ENCODE results near the gene CDK19. TPM values are rescaled to one million over a fixed set of nuclear protein-coding genes. Genes with fewer than 3 reads are reported as not detected.

CDK19 gene
- total and polyA plus RNA-seq, 2 of the 13 experiments (the other 11 are each of a cell fraction or from before 2014, with no cell fraction given): 13.4 to 27.0 TPM

GRCh38 chr6:110703010-110703905 is 112.0 kb downstream of the CDK19 start (continued):
- TF ChIP-seq CEBPB (IDR thresholded peaks at IDR 0.05; ENCODE audit: borderline replicate concordance, low read depth, low read length) (no peak), ZNF782 (CRISPR knock-in tag; IDR thresholded peaks at IDR 0.05; ENCODE audit: borderline replicate concordance) (no peak), ZNF501 (CRISPR knock-in tag; IDR thresholded peaks at IDR 0.05) (no peak), ZNF704 (CRISPR knock-in tag; IDR thresholded peaks at IDR 0.05; ENCODE audit: borderline replicate concordance) (no peak), MLX (CRISPR knock-in tag; IDR thresholded peaks at IDR 0.05) (no peak), ZNF703 (CRISPR knock-in tag; IDR thresholded peaks at IDR 0.05; ENCODE audit: borderline replicate concordance) (no peak), ZNF18 (CRISPR knock-in tag; IDR thresholded peaks at IDR 0.05; ENCODE audit: insufficient replicate concordance) (peak; percentile 27), POLR2AphosphoS5 (IDR thresholded peaks at IDR 0.05; ENCODE audit: low read depth, low read length) (no peak), REL (CRISPR knock-in tag; conservative IDR thresholded peaks at IDR 0.05) (no peak), ATF6 (CRISPR knock-in tag; conservative IDR thresholded peaks at IDR 0.05) (no peak), POGZ (CRISPR knock-in tag; IDR thresholded peaks at IDR 0.05) (0 out of 2 replicates have a peak, but pooled peaks have one; percentile 4)
- TF ChIP-seq, protein P1, sequence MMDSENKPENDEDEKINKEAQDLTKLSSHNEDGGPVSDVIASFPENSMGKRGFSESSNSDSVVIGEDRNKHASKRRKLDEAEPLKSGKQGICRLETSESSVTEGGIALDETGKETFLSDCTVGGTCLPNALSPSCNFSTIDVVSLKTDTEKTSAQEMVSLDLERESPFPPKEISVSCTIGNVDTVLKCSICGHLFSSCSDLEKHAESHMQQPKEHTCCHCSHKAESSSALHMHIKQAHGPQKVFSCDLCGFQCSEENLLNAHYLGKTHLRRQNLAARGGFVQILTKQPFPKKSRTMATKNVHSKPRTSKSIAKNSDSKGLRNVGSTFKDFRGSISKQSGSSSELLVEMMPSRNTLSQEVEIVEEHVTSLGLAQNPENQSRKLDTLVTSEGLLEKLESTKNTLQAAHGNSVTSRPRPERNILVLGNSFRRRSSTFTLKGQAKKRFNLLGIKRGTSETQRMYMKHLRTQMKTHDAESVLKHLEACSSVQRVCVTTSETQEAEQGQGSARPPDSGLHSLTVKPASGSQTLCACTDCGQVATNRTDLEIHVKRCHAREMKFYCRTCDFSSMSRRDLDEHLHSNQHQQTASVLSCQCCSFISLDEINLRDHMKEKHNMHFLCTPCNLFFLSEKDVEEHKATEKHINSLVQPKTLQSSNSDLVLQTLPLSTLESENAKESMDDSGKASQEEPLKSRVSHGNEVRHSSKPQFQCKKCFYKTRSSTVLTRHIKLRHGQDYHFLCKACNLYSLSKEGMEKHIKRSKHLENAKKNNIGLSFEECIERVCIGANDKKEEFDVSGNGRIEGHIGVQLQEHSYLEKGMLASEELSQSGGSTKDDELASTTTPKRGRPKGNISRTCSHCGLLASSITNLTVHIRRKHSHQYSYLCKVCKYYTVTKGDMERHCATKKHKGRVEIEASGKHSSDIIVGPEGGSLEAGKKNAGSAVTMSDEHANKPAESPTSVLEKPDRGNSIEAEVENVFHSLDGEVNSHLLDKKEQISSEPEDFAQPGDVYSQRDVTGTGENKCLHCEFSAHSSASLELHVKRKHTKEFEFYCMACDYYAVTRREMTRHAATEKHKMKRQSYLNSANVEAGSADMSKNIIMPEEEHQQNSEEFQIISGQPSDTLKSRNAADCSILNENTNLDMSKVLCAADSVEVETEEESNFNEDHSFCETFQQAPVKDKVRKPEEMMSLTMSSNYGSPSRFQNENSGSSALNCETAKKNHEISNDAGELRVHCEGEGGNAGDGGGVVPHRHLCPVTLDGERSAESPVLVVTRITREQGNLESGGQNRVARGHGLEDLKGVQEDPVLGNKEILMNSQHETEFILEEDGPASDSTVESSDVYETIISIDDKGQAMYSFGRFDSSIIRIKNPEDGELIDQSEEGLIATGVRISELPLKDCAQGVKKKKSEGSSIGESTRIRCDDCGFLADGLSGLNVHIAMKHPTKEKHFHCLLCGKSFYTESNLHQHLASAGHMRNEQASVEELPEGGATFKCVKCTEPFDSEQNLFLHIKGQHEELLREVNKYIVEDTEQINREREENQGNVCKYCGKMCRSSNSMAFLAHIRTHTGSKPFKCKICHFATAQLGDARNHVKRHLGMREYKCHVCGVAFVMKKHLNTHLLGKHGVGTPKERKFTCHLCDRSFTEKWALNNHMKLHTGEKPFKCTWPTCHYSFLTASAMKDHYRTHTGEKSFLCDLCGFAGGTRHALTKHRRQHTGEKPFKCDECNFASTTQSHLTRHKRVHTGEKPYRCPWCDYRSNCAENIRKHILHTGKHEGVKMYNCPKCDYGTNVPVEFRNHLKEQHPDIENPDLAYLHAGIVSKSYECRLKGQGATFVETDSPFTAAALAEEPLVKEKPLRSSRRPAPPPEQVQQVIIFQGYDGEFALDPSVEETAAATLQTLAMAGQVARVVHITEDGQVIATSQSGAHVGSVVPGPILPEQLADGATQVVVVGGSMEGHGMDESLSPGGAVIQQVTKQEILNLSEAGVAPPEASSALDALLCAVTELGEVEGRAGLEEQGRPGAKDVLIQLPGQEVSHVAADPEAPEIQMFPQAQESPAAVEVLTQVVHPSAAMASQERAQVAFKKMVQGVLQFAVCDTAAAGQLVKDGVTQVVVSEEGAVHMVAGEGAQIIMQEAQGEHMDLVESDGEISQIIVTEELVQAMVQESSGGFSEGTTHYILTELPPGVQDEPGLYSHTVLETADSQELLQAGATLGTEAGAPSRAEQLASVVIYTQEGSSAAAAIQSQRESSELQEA (CRISPR knock-in tag; IDR thresholded peaks at IDR 0.05; ENCODE audit: not compliant biosample characterization): no peak

Measured in HepG2 (cell line).